NCI-H226 (cell line): Measurements from ENCODE around the gene CD8A.
A peak's percentile ranks its signal among the peaks of the same experiment; 100 is the strongest.

Experiments used
- DNase-seq: peaks from one replicate; pipeline ENCODE4 v3.0.0-alpha.2; 2015

Gene CD8A

DNA sequence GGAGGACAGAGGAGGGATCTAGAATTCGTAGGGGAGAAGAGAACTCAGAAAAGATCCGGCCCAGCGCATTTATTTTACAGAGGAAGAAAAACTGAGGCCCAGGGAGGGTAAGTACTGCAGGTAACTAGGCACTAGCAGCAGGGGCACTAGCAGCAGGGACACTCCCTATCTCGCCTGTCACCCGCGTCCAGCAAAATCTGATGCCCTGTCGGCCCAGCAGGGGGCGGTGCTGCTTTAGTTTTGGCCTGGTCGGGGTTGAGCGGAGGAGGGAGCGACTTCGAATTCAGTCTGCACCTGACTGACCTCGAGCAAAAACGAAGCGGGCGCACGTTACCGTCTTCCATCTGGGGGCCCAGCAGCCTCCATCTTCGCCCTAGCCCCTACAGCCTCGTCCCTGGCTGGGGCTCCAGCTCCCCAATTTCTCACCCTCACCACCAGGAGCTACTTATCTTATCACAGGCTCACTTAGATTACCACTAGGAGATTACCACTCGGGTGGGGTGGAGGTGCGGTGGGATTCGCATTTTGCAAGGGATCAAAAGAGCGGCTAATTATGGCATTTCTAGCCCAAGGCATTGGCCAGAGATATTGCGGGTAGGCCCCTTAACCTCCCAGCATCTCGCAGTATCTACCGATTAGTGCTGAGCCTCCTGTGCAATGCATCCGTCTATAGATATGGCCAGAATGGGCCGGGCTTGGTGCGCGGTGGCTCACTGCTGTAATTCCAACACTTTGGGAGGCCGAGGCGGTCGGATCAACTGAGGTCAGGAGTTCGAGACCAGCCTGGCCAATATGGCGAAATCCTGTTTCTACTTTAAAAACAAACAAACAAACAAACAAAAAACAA, 17.8 kb upstream of the CD8A start:
- peak; percentile 54 for DNase-seq

DNA sequence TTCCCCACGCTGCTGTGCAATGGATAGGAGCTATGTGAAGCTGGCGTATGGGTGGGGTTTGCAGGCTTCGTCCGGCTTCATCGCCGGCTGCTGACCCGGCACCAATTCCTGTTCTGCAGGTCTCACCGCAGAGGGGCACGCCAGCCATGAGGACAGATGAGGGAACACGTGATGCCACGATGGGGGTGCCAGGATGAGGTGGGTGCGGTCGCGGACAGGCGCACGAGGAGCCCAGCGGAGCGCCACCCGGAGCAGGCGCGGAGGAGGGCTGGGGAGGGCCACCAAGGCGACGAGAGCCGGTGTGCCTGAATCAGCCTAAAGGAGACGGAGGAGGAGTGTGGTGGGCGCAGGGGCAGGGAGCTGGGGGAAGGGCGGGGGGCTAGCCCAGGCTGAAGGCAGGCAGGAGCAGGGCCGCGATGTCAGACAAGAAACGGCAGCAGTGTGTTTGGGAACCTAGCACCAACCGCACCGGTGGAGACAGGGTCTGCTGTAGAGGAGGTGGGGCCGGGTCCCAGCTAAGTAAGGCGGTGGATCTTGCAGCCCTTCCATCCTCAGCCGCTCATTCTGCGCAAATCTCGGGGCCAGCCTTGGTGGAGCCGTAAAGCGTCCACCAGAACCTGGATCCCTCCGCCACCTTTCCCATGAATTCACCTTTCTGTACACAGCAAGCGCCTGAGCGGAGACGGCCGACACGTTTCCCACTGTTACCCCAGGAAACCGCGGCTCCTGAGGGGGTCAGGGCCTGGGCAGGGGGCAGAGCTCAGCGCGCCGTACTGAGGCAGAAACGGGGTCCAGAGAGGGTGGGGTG, 17.0 kb upstream of the CD8A start:
- peak; percentile 22 for DNase-seq

DNA sequence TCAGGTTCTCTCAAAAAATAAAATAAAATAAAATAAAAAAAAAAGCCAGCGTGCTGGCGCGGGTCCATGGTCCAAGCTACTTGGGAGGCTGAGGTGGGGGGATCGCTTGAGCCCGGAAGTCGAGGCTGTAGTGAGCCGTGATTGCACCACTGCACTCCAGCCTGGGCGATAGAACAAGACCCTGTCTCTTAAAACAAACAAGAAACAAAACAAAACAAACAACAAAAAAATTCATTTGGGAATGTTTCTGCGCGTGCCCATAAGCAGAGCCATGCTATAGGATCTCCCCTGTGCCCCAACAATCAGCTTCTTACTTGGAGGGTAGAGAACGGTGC, 16.4 kb upstream of the CD8A start:
- DNase-seq = no peak

DNA sequence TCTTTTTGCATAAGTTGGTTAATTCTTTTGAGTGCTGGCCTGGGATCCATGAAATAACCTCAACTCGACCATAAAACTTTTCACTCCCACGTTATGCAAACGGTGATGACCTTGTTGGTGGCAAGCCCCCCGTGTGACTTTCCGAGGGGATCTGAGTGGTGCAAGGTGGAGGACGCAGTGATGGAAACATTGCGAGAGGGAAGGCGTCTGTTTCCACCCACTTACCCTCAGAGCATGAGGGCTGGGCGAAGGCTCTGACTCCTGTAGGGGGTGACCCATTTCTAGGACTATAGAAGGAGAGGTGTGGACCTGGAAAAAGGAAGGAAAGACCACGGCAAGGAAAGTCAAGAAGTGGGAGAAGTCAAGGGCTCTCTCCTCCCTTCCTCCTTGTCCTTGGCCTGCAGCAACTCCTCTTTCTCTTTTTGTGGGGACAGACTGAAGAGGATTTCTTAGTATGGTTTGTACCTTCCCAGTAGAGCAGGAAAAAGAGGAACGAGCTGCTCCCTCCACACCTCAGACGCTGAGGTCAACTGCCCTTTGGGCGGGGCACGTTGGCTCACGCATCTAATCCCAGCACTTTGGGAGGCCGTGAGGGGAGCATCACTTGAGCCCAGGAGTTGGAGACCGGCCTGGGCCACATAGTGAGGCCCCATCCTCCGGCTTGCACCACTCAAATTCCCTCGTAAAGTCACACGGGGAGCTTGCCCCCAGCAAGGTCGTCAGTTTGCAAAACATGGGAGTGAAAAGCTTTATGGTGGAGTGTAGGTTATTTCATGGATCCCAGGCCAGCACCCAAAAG, 15.5 kb upstream of the CD8A start:
- DNase-seq = no peak

DNA sequence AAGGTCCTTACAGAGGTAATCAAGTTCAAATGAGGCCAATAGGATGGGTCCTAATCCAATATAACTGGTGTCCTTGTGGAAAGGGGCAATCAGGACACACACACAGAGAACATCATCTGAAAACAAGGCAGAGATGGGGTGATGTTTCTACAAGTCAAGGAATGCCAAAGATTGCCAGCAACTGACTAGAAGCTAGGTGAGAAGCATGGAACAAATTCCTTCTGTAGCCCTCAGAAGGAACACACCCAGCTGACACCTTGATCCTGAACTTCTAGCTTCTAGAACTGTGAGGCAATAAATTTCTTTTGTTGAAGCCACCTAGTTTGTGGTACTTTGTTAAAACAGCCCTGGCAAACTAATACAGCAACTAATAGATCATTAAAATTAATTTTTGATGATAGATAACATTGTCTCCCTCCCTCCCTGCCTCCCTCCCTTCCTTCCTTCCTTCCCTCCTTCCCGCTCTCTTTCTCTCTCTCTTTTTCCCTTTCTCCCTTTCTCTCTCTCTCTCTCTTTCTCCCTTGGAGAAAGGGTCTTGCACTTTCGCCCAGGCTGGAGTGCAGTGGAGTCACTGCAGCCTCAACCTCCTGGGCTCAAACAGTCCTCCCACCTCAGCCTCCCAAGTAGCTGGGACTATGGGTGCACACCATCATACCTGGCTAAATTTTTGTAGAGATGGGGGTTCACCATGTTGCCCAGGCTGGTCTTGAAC, 10.3 kb upstream of the CD8A start:
- no peak for DNase-seq

DNA sequence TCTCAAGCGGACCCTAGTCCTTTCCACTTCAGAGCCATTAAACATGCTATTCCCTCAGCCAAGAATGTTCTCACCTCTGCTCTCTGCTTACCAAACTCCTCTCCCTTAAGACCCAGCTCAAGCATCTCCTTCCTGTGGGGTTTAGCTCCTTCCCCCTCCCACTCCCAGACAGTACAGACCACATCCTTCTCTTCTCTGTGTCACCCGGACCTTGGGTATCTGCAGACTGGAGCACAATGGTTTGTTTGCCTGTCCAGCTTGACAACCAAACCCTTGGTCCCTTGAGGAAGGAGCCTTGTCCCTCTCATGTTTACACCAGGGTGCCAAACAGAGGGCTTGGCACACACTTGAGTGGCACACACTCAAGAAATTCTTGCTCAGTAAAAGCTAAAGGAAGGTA, 4.1 kb upstream of the CD8A start:
- no peak for DNase-seq

DNA sequence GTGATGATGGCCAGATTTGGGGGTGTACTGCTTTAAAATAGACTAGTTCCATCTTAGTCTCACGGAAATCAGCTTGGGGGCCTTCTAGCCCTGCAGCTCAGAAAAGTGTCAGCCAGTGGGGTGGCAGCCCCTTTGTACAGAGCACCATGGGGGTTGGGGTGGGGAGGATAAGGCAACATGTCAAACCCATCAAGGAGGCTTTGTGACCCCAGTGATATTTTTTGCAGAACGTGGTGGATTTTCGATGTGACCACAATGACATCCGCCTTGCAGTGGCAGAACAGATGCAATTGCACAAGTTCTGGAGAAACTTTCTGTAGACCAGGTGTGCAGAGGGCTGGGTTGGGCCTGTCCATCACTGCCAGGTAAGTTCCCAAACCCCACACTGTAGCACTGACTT, 3.0 kb upstream of the CD8A start:
- DNase-seq = no peak

DNA sequence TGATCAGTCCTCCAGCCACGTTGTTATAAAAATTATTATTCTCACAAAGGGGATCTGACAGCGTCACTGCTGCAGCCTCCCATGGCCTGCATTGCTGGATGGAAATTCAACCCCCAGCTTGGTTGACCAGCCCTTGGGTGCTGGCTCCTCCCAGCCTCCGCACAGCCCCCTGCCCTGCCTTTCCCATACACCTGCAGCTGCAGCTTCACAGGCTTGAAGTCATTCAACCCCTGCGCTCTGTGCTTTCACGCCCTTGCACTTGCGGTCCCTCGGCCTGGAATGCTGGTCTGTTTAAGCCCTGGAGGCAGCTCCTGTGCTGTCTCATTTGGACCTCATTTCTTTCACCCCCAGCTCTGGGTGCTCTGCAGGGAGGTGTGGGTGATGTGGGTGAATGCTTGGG, 860 bp upstream of the CD8A start:
- no peak for DNase-seq

DNA sequence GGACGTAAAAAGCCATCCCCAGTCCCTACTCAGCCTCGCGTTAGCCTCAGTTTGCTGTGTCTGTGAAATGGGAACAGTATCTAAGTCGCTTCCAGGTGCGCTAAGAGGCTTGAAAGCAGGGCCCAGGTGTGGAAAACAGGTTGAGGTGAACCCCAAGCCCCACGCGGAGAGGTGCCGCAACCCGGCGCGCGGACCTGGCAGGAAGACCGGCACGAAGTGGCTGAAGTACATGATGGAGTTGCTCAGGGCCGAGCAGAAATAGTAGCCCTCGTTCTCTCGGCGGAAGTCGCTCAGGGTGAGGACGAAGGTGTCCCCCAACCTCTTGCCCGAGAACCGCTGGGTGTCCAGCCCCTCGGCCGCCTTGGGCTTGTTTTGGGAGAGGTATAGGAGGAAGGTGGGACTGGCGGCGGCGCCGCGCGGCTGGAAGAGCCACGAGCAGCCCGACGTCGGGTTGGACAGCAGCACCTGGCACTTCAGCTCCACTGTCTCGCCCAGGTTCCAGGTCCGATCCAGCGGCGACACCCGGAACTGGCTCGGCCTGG, 508 bp downstream of the CD8A start:
- DNase-seq = no peak

DNA sequence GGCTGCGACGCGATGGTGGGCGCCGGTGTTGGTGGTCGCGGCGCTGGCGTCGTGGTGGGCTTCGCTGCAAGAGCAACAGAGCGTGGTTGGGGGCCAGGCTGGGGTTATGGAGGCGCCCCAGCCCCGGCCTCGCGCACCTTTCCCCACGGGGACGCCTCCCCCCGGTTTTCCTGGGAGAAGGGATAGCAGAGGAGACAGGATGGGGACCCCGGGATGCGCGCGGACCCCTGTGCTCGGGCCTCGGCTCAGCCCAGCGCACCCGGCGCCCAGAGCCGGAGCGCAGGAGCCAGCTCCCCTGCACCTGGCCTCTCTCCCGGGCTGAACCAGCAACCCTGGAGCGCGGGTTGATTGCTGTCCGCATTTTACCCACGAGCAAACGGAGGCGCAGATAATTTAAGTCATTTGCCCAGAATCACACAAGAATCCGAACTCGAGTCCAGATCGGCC, 1.0 kb downstream of the CD8A start:
- DNase-seq = no peak

DNA sequence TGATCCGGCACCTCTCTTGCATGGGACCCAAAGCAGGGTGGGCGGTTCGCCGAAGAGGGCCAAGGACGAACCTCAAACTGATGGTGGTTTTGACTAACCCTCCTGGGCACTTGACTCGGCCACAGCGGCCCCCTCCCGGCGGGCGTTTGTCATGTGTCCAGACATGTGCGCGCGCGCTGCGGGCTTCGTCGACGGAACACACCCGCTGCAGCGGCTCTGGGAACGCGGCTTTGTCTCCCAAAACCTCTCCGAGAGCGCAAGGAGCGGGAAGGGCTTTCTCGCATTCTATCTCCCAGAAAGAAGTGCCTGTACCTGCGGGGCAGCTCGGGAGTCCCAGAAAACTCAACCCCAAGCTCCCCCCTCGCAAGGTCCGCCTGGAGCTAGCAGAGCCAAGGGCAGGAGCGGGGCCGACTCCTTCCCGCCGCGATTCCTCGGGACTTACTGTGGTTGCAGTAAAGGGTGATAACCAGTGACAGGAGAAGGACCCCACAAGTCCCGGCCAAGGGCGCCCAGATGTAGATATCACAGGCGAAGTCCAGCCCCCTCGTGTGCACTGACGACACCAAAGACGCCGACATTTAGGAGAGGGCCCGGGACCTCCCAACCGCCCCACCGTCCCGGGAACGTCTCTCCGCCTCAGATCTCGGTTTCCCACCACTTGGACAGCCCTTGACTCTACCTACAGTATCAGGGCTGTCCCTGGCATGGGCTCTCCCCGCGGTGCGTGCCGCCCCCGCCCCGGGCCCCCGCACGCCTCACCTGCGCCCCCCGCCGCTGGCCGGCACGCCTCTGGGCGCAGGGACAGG, 1.6 kb downstream of the CD8A start:
- DNase-seq = no peak

DNA sequence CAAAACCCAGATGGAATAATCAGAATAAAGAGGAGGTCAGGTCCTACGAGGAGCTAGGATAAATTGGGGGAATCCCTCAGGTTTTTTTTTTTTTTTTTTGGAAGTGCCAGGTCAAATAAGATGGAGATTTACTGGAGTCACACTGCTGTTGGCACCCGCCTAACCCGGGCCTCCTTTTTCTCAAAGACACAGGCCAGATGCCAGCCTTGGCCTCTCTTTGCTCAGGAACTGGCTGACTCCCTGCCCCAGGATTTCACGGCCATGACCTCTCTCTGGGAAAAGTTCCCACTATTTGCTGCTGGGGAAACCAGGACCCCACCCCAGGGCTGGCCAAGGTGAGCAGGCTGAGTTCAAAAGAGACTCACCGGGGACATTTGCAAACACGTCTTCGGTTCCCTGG, 2.5 kb downstream of the CD8A start:
- no peak for DNase-seq

DNA sequence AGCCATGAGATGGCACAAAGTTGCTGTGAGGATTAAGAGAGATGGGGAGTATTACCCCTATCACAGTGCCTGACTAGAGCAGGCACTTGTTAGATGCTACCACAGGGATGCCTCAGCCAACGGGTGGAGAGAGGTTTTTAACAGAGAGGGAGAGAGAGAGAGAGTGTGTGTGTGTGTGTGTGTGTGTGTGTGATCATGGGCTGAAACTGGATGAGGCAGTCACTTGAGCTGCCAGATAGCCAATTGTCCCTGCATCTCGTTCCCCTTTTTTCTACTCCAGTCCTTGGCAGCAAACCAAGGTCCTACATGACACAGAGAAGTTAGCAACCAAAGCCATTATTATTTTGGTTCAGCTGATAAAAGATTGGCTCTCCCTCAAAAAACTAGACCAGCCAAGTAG, 3.0 kb downstream of the CD8A start:
- DNase-seq = no peak

DNA sequence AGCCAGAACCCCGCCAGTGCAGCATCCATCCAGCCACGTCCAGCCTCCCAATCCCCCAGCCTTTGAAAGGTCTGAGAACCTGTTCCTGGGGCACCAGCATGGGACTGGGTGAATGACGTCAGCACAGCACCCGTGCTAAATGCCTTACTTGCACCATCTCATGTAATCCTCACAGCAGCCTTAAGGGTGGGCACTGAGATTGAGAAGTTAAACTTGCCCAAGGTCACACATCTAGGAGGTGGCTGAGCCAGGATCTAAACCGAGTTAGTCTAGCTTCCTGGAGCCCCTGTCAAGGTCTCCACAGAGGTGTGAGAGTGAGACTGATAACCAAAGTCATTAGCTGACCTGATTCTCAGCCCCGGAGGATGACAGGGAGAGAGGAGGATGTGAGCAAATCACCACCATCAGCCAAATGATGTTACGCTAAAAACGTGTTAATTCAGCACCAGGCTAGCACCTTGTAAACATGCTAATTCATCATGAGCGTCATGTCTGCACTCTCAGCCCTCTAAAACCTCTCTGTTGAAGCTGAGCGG, 4.6 kb downstream of the CD8A start:
- DNase-seq = no peak

DNA sequence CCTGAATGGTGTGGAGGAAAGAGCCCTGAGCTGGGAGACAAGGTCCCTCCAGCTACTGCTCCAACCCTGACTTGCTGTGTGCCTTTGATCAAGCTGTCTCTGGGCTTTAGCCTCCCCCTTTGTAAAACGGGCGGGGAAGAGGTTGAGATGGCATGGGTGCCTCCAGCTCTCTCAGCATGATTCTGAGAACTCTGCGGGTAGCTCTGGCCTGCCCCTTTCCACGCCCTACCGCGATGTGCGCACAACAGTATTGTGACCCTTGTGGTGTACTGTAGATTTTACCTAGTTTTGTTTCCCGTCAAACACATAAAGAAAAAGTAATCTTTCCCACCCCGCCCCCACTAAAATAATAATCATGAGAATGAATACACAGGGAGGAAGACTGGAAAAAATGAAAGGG, 5.3 kb downstream of the CD8A start:
- DNase-seq = no peak

DNA sequence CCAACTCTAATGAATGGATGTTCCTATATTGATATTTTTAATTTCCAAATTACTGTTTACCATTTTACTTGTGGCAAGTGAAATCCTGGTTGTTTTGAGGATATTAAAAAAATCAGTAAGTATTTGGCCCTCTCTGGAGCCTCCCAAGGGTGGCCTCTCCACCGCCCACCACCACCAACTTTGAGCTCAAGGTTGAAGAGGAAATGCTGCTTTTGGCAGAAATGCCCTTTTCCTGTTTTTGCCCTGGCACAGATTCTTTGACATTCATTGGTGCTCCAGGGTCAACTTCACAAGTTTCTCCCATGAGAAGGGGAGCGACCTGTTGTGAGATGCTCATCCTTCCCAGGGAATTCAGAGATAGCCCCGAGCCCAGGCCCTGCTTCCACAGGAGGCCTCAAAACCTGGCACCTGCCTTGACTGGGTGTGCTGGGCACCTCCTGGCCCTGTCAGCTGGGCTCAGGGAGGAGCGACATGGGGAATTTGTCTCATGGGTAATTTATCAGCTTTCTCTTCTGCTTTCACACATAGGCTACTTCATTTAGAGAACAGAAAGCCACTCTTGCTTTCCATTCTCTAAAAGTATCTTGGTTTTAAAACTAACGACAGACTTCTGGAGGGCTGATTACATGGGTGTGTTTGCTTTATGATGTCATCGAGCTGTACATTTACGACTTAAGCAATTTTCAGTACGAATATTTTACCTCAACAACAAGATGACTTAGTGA, 6.9 kb downstream of the CD8A start:
- no peak for DNase-seq

DNA sequence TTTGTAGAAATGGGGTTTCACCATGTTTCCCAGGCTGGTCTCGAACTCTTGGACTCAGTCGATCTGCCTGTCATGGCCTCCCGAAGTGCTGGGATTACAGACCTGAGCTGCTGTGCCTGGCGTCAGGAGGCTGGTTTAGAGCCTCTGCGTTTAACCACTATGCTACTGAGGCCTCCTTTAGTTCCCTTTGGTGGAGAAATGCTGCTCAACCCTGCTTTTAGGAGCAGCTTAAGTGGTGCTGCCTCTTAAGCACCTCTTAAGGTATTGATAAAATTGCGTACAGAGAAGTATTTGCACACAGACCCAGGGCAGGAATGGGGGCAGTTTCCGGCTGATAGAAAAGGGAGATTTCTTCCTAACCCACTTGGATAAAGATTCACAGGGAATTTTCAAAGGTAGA, 8.0 kb downstream of the CD8A start:
- DNase-seq = no peak

DNA sequence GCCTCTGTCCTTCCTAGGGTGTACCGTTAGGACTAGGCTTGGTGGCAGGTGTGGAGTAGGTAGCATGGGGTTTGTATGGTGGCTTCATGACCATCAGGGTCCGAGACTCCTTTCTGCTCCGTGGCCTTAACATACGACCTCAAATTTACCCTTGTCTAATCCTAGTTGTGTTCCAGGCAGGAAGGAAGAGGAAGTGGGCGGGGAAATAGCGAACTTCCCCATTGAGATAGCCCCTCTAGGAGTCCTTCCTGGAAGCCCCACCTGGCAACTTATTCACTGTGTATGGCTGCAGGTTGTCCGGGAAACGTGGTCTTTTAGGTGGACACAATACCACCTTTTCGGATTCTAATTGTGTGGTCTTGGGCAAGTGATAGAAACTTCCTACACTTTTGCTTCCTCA, 9.3 kb downstream of the CD8A start:
- DNase-seq = no peak

DNA sequence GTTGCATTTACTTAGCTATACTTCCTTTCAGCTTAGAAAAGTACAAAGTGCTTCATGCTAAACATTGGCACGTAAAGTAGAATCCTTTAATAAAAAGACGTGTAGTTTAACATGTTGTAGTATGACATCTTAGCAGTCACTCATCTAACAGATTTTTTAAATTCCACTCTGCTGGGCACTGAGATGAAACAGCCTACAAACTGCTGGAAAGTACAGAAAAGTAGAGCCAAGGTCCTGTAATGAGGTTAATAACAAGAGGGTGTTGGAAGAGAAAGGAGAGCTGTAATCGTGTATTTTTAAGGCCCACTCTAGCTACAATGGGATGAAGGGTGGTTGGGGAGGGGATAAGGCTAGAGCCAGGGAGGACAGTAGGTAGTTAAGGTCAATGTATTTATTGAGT, 10.7 kb downstream of the CD8A start:
- DNase-seq = no peak

DNA sequence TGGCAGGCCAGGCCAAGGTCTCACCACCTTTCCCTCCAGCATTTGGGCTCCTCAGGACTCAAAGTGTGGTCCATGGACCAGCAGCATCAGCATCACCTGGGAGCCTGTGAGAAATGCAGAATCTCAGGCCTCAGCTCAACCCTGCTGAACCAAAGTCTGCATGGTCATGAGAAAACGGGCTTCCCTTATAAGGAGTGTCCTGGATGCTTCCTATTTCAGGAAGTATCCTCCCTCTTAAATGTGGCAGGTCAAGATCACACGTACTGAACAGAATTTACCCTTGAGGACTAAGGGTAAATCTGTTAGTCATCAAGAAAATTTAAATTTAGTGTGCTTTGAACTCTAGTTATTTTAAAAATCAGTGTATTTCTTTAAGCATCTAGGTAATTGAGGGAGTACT, 11.8 kb downstream of the CD8A start:
- DNase-seq = no peak

DNA sequence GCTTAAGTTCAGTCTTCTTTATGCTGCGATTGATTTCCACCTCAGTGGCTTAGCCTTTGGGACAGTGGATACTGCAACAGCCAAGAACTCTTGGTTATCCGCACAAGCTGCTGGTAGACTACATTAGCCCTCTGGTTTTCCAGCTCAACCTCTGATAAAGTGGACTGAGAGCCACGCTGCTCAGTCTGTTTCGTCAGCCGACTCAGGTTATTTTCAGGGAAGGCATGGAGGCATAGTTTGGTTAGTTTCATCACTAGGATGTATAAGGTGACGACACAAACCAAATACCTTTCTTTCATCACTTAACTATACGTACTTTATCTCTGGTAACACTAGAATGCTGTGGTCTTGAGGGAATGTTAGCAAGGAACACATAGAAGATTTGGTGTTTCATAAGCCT, 14.2 kb downstream of the CD8A start:
- no peak for DNase-seq
